D341Med (cell line): ENCODE data around the gene HPS5.
"Not testable (repeated sequence)": the region's sequence is repeated elsewhere in the genome, so short reads cannot be mapped to it uniquely, and the experiment has no call there.

Source experiments
- DNase-seq: peaks from one replicate; pipeline ENCODE4 v3.0.0; 2012; ENCODE audit warnings: low spot score

HPS5 gene

DNA sequence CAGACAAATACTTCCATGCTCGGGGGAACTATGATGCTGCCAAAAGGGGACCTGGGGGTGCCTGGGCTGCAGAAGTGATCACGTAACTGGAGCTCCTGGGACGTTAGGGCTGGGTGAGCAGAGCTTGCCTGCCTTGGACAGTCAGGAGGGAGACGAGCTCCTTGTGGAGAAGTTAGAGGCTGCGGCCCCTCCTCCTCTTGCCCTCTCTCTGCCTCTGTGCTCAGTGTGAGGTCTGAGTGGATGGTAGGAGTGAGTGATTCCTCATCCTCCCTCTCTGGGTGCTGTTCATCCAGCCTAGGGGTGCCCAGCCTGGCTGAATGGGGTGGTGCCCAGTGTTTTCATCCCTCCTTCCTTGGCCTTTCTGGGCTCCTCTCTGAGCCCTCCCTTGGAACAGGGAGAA, 52.7 kb downstream of the HPS5 start:
- not testable (repeated sequence) for DNase-seq

- not testable (repeated sequence) for DNase-seq
Measured at GRCh38 chr11:18267335-18268133, 54.4 kb downstream of the HPS5 start.

- DNase-seq, result no peak
Measured at GRCh38 chr11:18265949-18266348, 56.0 kb downstream of the HPS5 start, which contains the start of gene SAA1. TSS of gene SAA1 (plus strand) at chr11:18266264. CDS start at chr11:18266888, 624 bp downstream.

DNA sequence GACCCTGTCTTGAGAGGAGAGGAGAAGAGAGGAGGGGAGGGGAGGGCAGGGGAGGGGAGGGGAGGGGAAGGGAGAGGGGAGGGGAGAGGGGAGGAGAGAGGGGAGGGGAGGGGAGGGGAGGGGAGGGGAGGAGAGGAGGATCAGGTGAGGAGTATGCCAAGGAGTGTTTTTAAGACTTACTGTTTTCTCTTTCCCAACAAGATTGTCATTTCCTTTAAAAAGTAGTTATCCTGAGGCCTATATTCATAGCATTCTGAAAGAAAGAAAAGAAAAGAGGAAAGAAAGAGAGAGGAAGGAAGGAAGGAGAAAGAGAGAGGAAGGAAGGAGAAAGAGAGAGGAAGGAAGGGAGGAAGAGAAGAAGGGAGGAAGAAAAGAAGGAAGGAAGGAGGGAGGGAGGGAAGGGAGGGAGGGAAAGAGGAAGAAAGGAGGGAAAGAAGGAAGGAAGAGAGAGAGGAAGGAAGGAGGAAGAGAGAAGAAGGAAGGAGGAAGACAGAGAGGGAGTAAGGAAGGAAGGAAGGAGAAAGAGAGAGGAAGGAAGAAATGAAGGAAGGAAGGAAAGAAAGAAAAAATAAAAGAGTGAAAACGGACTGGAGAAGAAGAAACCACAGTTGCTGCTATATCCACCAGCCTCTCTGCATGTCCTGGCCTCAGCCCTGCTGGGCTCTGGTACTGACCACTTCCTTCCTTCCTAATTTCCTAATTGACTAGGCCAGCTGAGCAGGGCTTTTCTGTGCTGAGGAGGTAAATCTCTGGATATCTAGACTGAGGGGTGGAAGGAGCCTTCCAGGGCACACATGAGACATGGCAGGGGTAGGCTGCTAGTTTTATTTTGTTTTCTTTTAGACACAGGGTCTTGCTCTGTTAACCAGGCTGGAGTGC, 57.0 kb downstream of the HPS5 start:
- no peak for DNase-seq

DNA sequence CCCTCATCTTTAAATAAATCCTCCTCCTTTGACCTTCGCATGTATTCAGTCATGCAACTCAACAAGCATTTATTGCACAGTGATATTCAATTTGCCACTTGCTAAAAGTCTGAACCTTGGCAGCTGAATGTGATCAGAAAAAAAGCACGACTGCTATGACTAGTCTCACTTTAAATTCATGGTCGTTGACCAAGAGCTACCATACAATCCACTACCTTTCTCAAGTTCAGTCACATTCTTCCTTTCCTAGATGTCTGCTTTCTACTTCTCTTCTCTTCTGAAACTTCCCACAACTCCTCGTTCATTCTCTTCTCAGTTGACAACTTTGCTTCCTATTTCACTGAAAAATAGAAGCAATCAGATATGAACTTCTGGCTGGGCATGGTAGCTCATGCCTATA, 57.9 kb downstream of the HPS5 start:
- no peak for DNase-seq

DNA sequence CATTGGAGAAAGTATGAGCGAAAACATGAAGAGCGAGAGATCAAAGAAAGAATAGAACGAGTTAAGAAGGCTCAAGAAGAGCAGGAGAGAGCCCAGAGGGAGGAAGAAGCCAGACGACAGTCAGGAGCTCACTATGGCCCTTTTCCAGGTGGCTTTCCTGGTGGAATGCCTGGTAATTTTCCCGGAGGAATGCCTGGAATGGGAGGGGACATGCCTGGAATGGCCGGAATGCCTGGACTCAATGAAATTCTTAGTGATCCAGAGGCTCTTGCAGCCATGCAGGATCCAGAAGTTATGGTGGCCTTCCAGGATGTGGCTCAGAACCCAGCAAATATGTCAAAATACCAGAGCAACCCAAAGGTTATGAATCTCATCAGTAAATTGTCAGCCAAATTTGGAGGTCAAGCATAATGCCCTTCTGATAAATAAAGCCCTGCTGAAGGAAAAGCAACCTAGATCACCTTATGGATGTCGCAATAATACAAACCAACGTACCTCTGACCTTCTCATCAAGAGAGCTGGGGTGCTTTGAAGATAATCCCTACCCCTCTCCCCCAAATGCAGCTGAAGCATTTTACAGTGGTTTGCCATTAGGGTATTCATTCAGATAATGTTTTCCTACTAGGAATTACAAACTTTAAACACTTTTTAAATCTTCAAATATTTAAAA, 59.1 kb downstream of the HPS5 start:
- not testable (repeated sequence) for DNase-seq

GRCh38 chr11:18261721-18262120, 60.2 kb downstream of the HPS5 start:
- no peak for DNase-seq

DNA sequence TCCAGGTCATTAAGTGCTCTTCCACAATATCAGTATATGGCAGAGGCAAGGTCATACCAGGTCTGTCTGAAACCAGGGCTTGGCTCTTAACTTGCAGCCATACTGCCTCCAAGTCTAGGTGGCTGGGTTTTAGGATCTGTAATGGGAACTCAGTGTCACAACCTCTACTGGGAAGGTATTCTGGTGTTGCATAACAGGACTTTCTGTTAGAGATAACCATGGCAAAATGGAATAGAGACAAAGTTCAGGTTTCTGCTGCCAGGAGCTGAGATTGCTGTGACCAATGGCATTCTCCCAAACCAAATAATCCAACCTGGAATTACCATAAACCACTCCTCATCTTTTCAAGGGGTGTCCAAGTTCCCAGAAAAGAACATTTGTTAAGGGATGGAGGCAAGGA, 62.7 kb downstream of the HPS5 start:
- DNase-seq, result no peak

- no peak for DNase-seq
Measured at GRCh38 chr11:18254781-18255361, 67.1 kb downstream of the HPS5 start.

GRCh38 chr11:18253778-18254338, 68.1 kb downstream of the HPS5 start:
- no peak for DNase-seq

- DNase-seq, result no peak
Measured at GRCh38 chr11:18253233-18253632, 68.7 kb downstream of the HPS5 start.

DNA sequence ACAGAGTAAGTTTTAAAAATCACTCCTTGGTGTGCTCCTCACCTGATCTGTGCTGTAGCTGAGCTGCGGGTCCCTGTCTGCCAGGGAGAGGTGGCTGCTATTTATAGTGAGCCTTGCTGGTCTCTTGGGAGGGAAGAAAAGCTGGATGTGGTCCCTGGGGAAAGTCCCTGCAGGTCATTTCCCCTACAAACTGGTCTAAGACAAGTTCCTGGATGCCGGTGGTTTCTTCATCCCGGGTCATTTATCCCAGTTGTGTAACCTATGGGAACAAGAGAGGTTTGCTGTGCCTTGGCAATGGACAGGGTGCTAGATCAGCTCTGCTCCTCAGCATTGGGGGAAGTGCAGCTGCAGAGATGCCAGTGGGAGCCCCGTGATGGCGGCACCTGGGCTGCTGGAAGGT, 73.4 kb downstream of the HPS5 start, which contains the start of gene SAA2:
TSS of gene SAA2 (minus strand) at position 108 of the 400 bp plus-strand sequence. CDS start 657 bp downstream, outside the sequence.
- DNase-seq, result no peak

DNA sequence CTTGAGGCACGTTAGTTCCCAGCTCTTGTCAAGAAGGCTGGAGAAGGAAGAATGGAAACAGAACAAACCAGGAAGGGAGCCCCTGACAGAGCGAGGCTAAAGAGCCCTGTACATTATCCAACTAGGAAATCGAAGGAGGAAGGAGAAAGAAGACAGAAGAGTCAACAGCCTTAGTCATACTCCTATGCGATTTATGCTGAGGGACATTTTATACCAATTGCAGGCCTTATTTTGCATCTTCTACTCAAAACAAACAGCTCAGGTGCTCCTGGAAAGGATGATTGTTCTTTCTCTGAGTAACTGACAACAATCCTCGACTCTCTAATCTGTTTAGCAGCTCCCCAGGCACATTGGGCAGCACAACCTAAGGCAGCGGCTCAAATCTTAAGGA, 74.8 kb downstream of the HPS5 start:
- not testable (repeated sequence) for DNase-seq

- not testable (repeated sequence) for DNase-seq
Measured at GRCh38 chr11:18246379-18247190, 75.4 kb downstream of the HPS5 start.

- no peak for DNase-seq
Measured at GRCh38 chr11:18245396-18245795, 76.5 kb downstream of the HPS5 start.

- DNase-seq, result peak; percentile 70
Measured at GRCh38 chr11:18243783-18244362, 78.1 kb downstream of the HPS5 start.

DNA sequence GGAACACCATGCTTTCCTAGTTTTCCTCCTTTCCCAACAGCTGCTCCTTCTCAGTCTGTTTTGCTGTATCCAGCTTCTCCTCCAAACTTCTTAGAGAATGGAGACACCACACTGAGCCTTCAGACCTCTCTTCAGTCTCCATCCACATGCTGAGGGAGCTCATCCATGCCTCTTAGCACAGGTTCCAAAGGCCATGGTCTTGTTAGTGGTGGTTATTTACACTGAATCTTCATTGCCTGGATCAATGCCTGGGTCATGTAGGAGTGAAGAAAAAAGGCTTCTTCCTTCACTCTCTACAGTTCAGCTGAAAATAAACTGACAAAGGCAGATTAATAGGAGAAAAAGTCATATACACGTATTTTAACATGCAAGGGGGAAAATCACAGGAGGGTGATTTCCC, 82.3 kb downstream of the HPS5 start:
- DNase-seq, result no peak

GRCh38 chr11:18236664-18237356, 85.1 kb downstream of the HPS5 start, which contains the start of gene SAA4:
TSS of gene SAA4 (minus strand) at chr11:18236802. CDS start at chr11:18235926, 876 bp downstream.
- DNase-seq, result no peak
